Nephron progenitor cell (in vitro differentiated cells): Measurements from ENCODE around the gene PDE4D.

ENCODE experiments used
- DNase-seq: peaks from one replicate; pipeline ENCODE4 v3.0.0; 2021
- H3K27ac Mint-ChIP-seq: 2 replicates; pipeline ENCODE4 v1.8.0; 2021; ENCODE audit warnings: mild to moderate bottlenecking, moderate library complexity, mixed read lengths
- H3K27me3 Mint-ChIP-seq: 2 replicates; pipeline ENCODE4 v1.8.0; 2021; ENCODE audit warnings: mild to moderate bottlenecking, low read depth, mixed read lengths; ENCODE audit not compliant: poor library complexity
- H3K36me3 Mint-ChIP-seq: 2 replicates; pipeline ENCODE4 v1.8.0; 2021; ENCODE audit warnings: low read depth, mixed read lengths
- H3K4me1 Mint-ChIP-seq: 2 replicates; pipeline ENCODE4 v1.8.0; 2021; ENCODE audit warnings: mixed read lengths
- H3K4me3 Mint-ChIP-seq: 2 replicates; pipeline ENCODE4 v1.8.0; 2021; ENCODE audit warnings: mild to moderate bottlenecking, moderate library complexity, mixed read lengths
- H3K9me3 Mint-ChIP-seq: 2 replicates; pipeline ENCODE4 v1.8.0; 2021; ENCODE audit warnings: mild to moderate bottlenecking, moderate library complexity, mixed read lengths
- TF ChIP-seq, protein P1 (sequence below): fragments of 200-600 bp; sonication (generic); IDR thresholded peaks from 2 replicates; pipeline ENCODE4 v1.5.0; 2021; ENCODE audit warnings: antibody characterized with exemption

The PDE4D gene

DNA sequence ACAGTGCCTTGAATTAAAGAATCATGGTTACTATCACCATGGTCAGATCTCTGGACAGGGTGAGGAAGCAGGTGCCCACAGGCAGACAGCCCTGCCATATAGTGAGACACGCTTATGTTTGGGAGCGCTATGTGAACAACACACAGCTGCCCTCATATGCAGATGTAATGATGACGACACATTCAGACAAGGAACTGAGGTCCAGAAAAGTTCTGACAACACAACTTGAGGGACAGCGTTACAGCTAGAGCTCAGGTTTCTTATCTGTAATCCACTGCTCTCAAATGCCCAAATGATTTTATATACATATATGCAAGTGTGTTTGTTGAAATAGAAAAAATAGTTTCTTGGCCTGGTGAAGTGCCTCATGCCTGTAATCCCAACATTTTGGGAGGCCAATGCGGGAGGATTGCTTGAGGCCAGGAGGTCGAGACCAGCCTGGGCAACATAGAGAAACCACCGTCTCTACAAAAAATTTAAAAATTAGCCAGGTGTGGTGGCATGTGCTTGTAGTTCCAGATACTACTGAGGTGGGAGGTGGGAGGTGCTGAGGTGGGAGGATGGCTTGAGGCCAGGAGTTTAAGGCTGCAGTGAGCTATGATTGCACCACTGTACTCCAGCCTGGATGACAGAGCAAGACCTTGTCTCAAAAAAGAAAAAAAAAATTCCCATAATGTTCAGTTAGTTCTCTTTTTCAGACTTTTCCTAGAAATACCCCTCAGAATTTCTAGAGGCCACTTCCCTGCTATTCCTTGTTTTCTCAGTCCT is 887.4 kb downstream of the PDE4D start:
- no peaks in the 10 kb centered on the region for H3K27me3 Mint-ChIP-seq
- TF ChIP-seq, protein P1, sequence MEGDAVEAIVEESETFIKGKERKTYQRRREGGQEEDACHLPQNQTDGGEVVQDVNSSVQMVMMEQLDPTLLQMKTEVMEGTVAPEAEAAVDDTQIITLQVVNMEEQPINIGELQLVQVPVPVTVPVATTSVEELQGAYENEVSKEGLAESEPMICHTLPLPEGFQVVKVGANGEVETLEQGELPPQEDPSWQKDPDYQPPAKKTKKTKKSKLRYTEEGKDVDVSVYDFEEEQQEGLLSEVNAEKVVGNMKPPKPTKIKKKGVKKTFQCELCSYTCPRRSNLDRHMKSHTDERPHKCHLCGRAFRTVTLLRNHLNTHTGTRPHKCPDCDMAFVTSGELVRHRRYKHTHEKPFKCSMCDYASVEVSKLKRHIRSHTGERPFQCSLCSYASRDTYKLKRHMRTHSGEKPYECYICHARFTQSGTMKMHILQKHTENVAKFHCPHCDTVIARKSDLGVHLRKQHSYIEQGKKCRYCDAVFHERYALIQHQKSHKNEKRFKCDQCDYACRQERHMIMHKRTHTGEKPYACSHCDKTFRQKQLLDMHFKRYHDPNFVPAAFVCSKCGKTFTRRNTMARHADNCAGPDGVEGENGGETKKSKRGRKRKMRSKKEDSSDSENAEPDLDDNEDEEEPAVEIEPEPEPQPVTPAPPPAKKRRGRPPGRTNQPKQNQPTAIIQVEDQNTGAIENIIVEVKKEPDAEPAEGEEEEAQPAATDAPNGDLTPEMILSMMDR = no peak
- H3K9me3 Mint-ChIP-seq = peaks cover 8% of the 10 kb centered on the region
- H3K4me3 Mint-ChIP-seq = no peak overlapping the region
- H3K4me1 Mint-ChIP-seq = peaks cover 60% of the 10 kb centered on the region
- no peak for DNase-seq
- peaks cover 44% of the 10 kb centered on the region for H3K36me3 Mint-ChIP-seq
- peak overlapping the region; percentile 16 for H3K27ac Mint-ChIP-seq

DNA sequence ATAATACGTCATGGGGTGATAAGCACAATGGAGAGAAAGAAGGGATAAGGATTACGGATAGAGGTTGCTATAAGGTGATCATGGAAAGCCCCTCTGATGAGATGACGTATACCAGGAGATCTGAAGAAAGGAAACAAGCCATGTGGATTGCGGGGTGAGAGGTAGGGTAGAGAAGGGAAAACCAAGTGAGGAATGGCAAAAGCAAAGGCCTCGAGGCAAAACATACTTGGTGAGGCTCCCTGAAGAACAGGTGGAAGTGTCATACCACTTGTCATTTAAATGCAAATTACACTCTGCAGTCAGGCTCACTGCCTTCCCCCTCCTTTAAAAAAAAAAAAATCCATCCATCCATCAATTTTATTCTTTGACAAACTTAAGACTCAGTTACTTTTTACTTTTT is 889.9 kb downstream of the PDE4D start:
- Mint-ChIP-seq H3K9me3 (no peaks in the 10 kb centered on the region), H3K27ac (no peak overlapping the region), H3K36me3 (peaks cover 37% of the 10 kb centered on the region), H3K4me1 (peaks cover 71% of the 10 kb centered on the region), H3K4me3 (no peak overlapping the region), H3K27me3 (no peaks in the 10 kb centered on the region)
- no peak for DNase-seq
- TF ChIP-seq, protein P1 = no peak

DNA sequence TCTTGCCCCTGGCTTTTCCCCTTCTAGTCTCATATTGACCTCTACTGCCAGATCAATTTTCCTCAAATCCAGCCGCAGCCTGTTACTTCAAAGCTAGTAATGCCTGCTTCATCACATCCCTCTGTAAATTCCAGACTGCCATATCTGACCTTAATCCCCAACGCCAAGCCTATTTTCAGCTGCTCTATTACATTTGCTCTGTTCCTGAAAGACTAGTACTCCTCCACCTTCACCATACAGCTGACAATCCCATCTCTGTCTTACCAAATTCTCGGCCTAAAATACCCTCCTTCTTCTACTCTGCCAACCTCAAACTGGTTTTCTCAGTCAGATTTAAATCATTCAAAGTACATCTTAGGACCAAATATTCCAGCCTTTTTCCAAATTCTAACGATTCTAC is 890.4 kb downstream of the PDE4D start:
- Mint-ChIP-seq H3K27me3 (no peaks in the 10 kb centered on the region), H3K4me1 (peaks cover 66% of the 10 kb centered on the region), H3K9me3 (no peaks in the 10 kb centered on the region), H3K4me3 (no peak overlapping the region), H3K27ac (peak overlapping the region; percentile 4), H3K36me3 (peaks cover 34% of the 10 kb centered on the region)
- no peak for DNase-seq
- TF ChIP-seq, protein P1 = no peak

DNA sequence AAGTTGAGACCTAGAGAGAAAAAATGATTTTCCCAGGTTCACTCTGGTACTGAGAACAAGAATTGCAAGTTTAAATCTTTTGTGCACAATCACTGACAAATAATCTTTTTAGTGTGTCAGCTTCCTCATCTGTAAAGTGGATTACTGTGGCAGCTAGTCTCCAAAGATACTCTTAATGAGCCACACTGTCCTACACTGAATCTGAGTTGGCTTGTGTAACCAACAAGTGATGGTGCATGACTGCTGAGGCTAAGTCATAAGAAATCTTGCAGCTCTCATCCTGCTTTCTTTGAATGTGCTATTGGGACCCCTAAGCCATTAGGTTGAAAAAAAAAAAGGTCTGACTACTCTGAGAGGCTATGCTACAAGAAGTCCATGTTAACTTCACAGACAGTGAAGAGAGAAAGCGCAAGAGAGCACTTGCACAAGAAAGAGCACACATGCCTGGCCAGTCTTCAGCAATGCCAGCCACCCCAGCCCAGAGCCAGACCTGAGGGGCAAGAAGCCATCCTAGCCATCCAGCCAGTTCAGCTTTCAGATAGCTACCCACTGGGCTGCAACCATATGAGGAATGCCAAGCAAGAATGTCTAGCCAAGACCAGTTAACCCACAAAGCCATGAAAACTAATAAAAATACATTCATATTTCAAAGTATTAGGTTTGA is 891.2 kb downstream of the PDE4D start:
- no peak for DNase-seq
- Mint-ChIP-seq H3K9me3 (no peaks in the 10 kb centered on the region), H3K4me3 (no peak overlapping the region), H3K27ac (peak overlapping the region; percentile 36), H3K4me1 (peaks cover 59% of the 10 kb centered on the region), H3K27me3 (no peaks in the 10 kb centered on the region), H3K36me3 (peaks cover 34% of the 10 kb centered on the region)
- TF ChIP-seq, protein P1 = no peak

DNA sequence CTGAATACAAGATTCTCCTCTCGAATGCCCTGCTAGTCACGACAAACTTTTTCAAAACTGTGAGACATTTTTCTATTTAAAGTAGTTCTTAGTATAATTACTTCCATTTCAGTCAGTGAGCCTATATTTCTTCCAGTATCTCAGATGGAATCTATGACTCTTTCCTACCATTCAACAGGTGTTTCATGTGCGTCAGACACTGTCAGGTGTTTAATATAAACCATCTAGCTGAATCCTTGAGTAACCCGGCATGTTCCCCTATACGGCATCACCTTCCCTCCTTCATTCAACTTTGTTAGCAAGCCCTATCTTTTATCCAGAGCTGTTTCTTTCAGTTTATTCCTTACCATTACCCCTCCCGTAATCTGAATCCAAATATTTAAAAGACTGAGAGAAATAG is 891.8 kb downstream of the PDE4D start:
- Mint-ChIP-seq H3K4me3 (no peak overlapping the region), H3K27ac (peak overlapping the region; percentile 36), H3K9me3 (no peaks in the 10 kb centered on the region), H3K27me3 (no peaks in the 10 kb centered on the region), H3K36me3 (peaks cover 37% of the 10 kb centered on the region), H3K4me1 (peaks cover 58% of the 10 kb centered on the region)
- no peak for DNase-seq
- TF ChIP-seq, protein P1 = no peak

DNA sequence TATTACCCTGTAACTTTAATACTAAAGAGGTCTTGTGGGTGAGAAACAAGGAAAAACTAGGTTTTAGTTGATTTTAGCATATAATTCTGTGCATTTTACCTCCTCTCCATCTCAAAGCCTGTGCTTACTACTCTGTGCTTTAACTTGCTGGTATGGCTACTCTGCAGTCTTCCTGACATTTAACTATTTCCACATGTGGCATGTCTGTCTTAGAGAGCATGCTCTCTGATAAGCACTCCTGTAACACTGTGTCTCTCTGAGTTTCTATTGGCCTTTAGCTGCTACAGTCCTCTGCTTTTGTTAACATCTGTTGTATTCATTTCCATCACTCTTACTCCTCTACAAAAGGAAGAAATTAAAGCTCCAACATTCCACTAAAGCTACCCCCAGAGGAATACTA is 892.4 kb downstream of the PDE4D start:
- Mint-ChIP-seq H3K36me3 (peaks cover 43% of the 10 kb centered on the region), H3K27ac (peak overlapping the region; percentile 36), H3K4me3 (no peak overlapping the region), H3K4me1 (peaks cover 52% of the 10 kb centered on the region), H3K27me3 (no peaks in the 10 kb centered on the region), H3K9me3 (no peaks in the 10 kb centered on the region)
- no peak for DNase-seq
- TF ChIP-seq, protein P1 = no peak
